ENCODE measurements around the gene MRPS10. TPM values are rescaled to one million over a fixed set of nuclear protein-coding genes. Genes with fewer than 3 reads are reported as not detected.

MRPS10 gene
- total and polyA plus RNA-seq, 10 of the 15 experiments (the other 5 are each of a cell fraction or from before 2014, with no cell fraction given), result 28.5 to 83.3 (median 52.8) TPM

Other genes with a start within 250 kb of the MRPS10 start
- gene TAF8, start 167.3 kb downstream of the MRPS10 start, total RNA-seq (2014; rRNA removed), result 14.6 and 22.8 TPM in 2 replicates
- gene TAF8, start 167.3 kb downstream of the MRPS10 start, total RNA-seq (2014; rRNA removed; fragmentation: Illumina TruSeq; extraction: Trizol), result 17.1 and 18.6 TPM in 2 replicates
- 24.2 and 26.2 TPM in 2 replicates for gene TAF8, start 167.3 kb downstream of the MRPS10 start, total RNA-seq (2021)
- gene TAF8, start 167.3 kb downstream of the MRPS10 start, polyA plus RNA-seq (2011; rRNA removed), result 23.2 and 30.9 TPM in 2 replicates
- gene TAF8, start 167.3 kb downstream of the MRPS10 start, polyA plus RNA-seq (2014; fragmentation: Illumina TruSeq; extraction: Trizol), result 11.7 and 21.2 TPM in 2 replicates
- 10 to 100 TPM; 17.5 to 25.5 TPM for gene TAF8, start 167.3 kb downstream of the MRPS10 start, polyA plus RNA-seq (2014; fragmentation: Nextera tagmentation; extraction: Ambion mirVana)
- 24.8 and 26.5 TPM in 2 replicates for gene TAF8, start 167.3 kb downstream of the MRPS10 start, polyA plus RNA-seq (2014; rRNA removed)
- 10 to 100 TPM; 11.7 to 15.3 TPM for gene TAF8, start 167.3 kb downstream of the MRPS10 start, polyA plus RNA-seq (2016; fragmentation: Nextera tagmentation; extraction: Ambion mirVana)
- gene C6orf132, start 75.2 kb downstream of the MRPS10 start, total RNA-seq (2014; rRNA removed), result not detected in 2 replicates
- gene C6orf132, start 75.2 kb downstream of the MRPS10 start, total RNA-seq (2014; rRNA removed; fragmentation: Illumina TruSeq; extraction: Trizol), result not detected in 2 replicates
- 0.03 and 0.05 TPM in 2 replicates for gene C6orf132, start 75.2 kb downstream of the MRPS10 start, total RNA-seq (2021)
- gene C6orf132, start 75.2 kb downstream of the MRPS10 start, polyA plus RNA-seq (2011; rRNA removed), result not detected in 2 replicates
- not detected in 2 replicates for gene C6orf132, start 75.2 kb downstream of the MRPS10 start, polyA plus RNA-seq (2014; fragmentation: Illumina TruSeq; extraction: Trizol)
- gene C6orf132, start 75.2 kb downstream of the MRPS10 start, polyA plus RNA-seq (2014; fragmentation: Nextera tagmentation; extraction: Ambion mirVana), result not detected
- 0.04 TPM in 1 of 2 replicates, not detected in the other for gene C6orf132, start 75.2 kb downstream of the MRPS10 start, polyA plus RNA-seq (2014; rRNA removed)
- gene C6orf132, start 75.2 kb downstream of the MRPS10 start, polyA plus RNA-seq (2016; fragmentation: Nextera tagmentation; extraction: Ambion mirVana), result not detected
- not detected in 2 replicates for gene GUCA1A, start 44.5 kb downstream of the MRPS10 start, total RNA-seq (2014; rRNA removed)
- not detected in 2 replicates for gene GUCA1A, start 44.5 kb downstream of the MRPS10 start, total RNA-seq (2014; rRNA removed; fragmentation: Illumina TruSeq; extraction: Trizol)
- not detected in 2 replicates for gene GUCA1A, start 44.5 kb downstream of the MRPS10 start, total RNA-seq (2021)
- not detected in 2 replicates for gene GUCA1A, start 44.5 kb downstream of the MRPS10 start, polyA plus RNA-seq (2011; rRNA removed)
- not detected in 2 replicates for gene GUCA1A, start 44.5 kb downstream of the MRPS10 start, polyA plus RNA-seq (2014; fragmentation: Illumina TruSeq; extraction: Trizol)
- gene GUCA1A, start 44.5 kb downstream of the MRPS10 start, polyA plus RNA-seq (2014; fragmentation: Nextera tagmentation; extraction: Ambion mirVana), result not detected
- not detected in 2 replicates for gene GUCA1A, start 44.5 kb downstream of the MRPS10 start, polyA plus RNA-seq (2014; rRNA removed)
- not detected for gene GUCA1A, start 44.5 kb downstream of the MRPS10 start, polyA plus RNA-seq (2016; fragmentation: Nextera tagmentation; extraction: Ambion mirVana)
- 0.34 TPM in 1 of 2 replicates, not detected in the other for gene GUCA1B, start 22.9 kb downstream of the MRPS10 start, total RNA-seq (2014; rRNA removed)
- gene GUCA1B, start 22.9 kb downstream of the MRPS10 start, total RNA-seq (2014; rRNA removed; fragmentation: Illumina TruSeq; extraction: Trizol), result 0.45 and 0.69 TPM in 2 replicates
- 0.48 and 0.51 TPM in 2 replicates for gene GUCA1B, start 22.9 kb downstream of the MRPS10 start, total RNA-seq (2021)
- 0.40 and 0.41 TPM in 2 replicates for gene GUCA1B, start 22.9 kb downstream of the MRPS10 start, polyA plus RNA-seq (2011; rRNA removed)
- gene GUCA1B, start 22.9 kb downstream of the MRPS10 start, polyA plus RNA-seq (2014; fragmentation: Illumina TruSeq; extraction: Trizol), result 0.41 and 0.50 TPM in 2 replicates
- under 1 TPM in 1 of 2 experiments, not detected in 1; 0.05 TPM for gene GUCA1B, start 22.9 kb downstream of the MRPS10 start, polyA plus RNA-seq (2014; fragmentation: Nextera tagmentation; extraction: Ambion mirVana)
- 0.23 and 0.35 TPM in 2 replicates for gene GUCA1B, start 22.9 kb downstream of the MRPS10 start, polyA plus RNA-seq (2014; rRNA removed)
- gene GUCA1B, start 22.9 kb downstream of the MRPS10 start, polyA plus RNA-seq (2016; fragmentation: Nextera tagmentation; extraction: Ambion mirVana), result not detected
- gene TRERF1, start 234.1 kb upstream of the MRPS10 start, total RNA-seq (2014; rRNA removed), result 10.1 and 10.7 TPM in 2 replicates
- 7.5 and 7.9 TPM in 2 replicates for gene TRERF1, start 234.1 kb upstream of the MRPS10 start, total RNA-seq (2014; rRNA removed; fragmentation: Illumina TruSeq; extraction: Trizol)
- 19.4 and 19.5 TPM in 2 replicates for gene TRERF1, start 234.1 kb upstream of the MRPS10 start, total RNA-seq (2021)
- gene TRERF1, start 234.1 kb upstream of the MRPS10 start, polyA plus RNA-seq (2011; rRNA removed), result 1.9 and 2.3 TPM in 2 replicates
- gene TRERF1, start 234.1 kb upstream of the MRPS10 start, polyA plus RNA-seq (2014; fragmentation: Illumina TruSeq; extraction: Trizol), result 12.7 and 13.6 TPM in 2 replicates
- 1 to 10 TPM; 2.2 to 2.6 TPM for gene TRERF1, start 234.1 kb upstream of the MRPS10 start, polyA plus RNA-seq (2014; fragmentation: Nextera tagmentation; extraction: Ambion mirVana)
- gene TRERF1, start 234.1 kb upstream of the MRPS10 start, polyA plus RNA-seq (2014; rRNA removed), result 11.7 and 15.0 TPM in 2 replicates
- 1 to 10 TPM; 5.5 to 6.6 TPM for gene TRERF1, start 234.1 kb upstream of the MRPS10 start, polyA plus RNA-seq (2016; fragmentation: Nextera tagmentation; extraction: Ambion mirVana)

Data from GM12878 (cell line).